GM21447 (cell line): Measurements from ENCODE around the gene PODXL2.
A peak's percentile ranks its signal among the peaks of the same experiment; 100 is the strongest.

Experiments used
- ATAC-seq: cut with Tn5 transposase; IDR thresholded peaks from one replicate; pipeline ENCODE4 v1.9.1; 2021; ENCODE audit not compliant: unreplicated experiment

Gene PODXL2

DNA sequence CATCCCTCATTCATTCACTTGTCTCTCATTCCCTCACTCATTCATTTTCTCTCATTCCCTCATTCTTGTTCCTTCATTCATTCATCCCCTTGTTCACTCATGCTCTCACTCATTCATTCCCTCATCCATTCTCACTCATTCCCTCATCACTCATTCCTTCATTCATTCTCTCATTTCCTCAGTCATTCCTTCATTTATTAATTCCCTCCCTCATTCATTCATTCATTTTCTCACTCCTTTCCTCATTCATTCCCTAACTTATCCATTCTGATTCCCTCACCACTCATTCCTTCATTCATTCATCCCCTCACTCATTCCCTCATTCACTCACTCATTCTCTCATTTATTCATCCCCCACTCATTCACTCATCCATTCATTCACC is 57.5 kb downstream of the PODXL2 start:
- ATAC-seq: no peak

DNA sequence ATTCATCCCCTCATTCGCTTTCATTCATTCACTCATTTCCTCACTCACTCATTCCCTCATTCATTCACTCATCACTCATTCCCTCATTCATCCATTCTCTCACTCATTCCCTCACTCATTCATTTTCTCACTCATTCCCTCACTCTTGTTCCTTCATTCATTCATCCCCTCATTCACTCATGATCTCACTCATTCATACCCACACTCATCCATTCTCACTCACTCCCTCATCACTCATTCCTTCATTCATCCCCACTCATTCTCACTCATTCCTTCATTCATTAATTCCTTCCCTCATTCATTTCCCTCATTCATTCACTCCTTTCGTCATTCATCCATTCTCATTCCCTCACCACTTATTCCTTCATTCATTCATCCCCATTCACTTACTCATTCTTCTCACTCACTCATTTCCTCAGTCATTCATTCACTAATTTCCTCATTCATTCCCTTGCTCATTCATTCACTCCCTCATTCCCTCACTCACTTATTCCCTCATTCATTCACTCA is 58.3 kb downstream of the PODXL2 start:
- no peak for ATAC-seq

DNA sequence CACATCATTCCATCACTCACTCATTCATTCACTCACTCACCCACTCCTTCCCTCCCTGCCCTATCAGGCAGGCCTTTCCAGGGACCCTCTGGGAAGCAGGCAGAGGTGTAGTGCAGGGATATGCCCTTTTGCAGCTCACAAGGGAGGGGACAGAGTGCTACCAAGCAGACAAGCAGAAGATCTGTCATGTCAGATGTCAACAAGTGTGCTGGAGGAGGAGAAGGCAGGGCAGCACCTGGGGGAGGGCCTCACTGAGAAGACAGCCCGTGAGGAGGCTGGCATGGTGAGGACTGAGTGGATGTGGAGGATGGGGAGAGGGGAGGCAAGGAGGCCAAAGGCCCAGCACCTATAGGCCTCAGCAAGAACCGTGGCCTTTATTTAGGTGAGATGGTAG is 59.0 kb downstream of the PODXL2 start:
- no peak for ATAC-seq

DNA sequence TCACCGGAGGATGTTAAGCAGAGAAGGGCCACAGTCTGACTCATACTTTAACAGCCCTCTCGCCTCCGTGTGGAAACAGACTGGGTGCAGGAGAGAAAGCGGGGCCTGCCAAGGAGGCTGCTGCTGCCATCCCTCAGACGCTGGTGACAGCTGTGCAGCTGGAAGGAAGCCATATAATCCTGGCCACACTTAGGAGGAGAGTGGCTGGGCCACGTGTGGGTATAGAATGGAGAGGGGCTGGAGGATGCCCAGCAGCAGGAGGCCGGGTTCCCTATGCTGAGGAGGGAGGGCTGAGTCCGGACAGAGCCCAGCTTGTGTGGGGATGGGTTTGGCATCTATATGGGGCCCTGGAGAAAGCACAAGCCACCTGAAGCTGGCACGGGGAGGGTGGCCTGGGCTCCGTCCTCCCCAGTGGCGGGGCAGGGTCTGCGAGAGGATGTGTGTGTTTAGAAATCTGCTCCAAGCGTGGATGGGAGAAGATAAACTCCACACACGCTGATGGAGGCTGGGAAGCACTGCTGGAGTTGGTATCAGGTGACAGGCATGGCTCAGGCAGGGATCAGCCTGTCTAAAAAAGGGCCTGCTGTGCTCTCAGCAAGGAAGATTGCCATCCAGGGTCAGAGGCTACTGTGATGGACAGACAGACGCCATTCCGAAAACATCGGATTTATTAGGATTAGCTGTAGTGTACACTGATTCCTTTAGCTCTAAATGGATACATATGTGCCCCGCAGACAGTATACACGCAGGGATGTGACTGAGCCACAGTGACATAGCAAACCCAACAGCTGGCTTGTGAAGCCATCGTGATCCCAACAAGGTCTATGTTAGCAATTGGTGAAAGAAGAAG is 59.7 kb downstream of the PODXL2 start:
- ATAC-seq: no peak

DNA sequence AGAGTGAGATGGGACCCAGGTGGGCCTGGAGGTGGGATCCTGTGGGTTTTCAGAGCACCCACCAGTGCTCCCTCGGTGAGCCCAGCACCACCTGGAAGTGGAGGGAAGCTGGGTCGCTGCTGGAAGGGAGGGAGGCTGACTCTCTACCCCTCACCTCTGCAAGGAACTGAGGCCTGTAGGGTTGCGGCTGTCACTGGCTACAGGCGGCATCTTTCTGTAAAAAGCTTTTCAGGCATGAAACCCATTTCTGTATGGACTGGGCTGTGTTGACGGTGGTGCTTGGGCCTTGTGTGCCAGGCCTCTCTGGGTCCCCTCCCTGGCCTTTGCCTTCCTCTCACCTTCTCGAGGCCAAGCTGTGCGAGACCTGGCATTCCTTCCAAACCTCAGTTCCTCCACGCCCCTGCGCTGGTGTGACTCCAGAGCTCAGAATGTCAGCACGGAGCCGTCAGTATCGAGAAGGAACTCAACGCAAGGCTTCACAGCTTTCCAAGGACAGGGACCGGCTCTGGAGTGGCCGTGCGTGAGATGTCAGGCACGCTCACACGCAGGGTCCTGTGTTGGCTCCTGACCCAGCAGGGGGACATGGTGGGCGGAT is 60.4 kb downstream of the PODXL2 start:
- no peak for ATAC-seq

DNA sequence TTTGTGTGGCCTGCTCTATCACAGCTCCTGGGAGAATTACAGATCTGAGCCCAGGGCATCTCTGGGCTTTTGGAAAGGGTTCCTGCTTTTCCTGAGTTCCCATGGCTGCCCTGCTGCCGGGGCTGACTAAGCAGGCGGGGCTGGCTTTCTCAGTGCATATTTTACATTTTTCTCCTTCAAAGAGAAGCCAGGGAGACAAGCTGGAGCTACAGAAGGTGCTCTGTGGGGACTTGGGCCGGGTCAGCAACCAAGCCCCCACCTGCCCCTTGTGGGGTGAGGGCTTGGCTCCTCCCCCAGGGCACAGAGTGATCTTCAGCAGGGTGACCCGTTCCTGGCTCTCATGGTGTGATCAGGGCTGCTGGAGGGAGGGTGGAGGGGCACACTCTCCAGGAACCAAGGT is 61.1 kb downstream of the PODXL2 start:
- no peak for ATAC-seq

DNA sequence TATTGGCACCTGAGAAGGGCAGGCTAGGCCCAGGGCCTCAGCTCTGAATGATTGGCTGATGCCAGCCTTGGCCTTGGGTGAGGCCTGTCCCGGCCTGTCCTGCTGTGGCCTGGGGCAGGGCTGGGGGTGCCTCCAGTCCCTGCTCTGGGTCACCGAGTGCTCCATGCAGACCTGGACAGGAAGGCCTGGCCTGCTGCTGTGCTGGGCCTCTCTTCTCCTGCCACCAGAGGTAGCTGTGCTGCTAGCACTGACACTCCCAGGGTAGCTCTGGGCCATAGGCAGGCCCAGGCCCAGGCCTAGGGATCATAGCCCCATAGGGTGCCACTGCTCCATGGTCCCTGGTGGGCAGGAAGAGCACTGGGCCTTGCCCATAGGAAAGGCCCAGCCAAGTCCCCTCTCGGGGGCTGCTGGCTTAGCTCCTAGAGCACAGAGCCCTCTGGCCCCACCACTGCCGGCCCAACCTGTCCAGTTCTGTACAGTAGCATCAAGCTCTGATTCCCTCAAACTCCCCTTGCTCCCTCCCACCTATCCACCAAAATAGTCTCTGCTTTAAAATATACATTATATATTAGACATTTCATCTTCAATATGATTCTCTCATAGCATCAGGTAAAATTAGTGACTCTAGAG is 62.0 kb downstream of the PODXL2 start:
- no peak for ATAC-seq

DNA sequence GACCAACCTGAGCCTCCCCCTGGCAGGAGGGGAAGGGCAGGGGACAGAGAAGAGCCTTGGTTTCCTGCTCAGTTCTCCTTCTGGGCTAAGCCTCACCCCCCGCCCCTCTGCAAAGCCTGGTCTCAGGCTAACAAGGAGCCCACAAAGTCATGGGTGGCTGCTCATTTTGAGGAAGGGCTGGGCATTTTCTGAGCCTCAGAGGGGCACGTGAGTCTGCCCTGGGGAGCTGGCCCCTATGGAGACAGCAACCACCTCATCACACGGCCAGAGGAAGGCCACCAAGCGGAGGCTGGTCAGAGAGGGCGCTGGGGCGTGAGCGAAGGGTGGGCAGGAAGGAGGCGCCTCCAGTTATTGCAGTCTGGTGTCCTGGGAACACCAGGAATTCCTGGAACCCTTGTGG is 62.5 kb downstream of the PODXL2 start:
- ATAC-seq: no peak

DNA sequence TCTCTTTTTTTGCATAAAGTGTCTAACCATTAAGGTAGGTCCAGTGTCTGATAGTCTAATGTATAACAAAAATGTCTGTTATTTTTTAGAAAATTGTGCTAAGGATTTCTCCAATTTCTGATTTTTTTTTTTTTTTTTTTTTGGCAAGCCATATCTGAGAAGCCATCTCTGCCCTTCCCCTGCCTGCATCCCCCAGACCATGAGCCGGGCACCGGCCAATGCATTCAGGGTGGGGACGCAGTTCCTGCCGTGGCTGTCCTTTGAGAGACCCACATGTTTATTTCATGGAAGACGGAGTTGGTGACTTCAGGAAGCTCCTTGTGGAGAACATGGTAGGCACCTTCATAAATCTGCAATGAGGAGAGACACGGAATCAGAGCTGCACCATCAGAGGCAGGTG is 63.0 kb downstream of the PODXL2 start:
- ATAC-seq: no peak

DNA sequence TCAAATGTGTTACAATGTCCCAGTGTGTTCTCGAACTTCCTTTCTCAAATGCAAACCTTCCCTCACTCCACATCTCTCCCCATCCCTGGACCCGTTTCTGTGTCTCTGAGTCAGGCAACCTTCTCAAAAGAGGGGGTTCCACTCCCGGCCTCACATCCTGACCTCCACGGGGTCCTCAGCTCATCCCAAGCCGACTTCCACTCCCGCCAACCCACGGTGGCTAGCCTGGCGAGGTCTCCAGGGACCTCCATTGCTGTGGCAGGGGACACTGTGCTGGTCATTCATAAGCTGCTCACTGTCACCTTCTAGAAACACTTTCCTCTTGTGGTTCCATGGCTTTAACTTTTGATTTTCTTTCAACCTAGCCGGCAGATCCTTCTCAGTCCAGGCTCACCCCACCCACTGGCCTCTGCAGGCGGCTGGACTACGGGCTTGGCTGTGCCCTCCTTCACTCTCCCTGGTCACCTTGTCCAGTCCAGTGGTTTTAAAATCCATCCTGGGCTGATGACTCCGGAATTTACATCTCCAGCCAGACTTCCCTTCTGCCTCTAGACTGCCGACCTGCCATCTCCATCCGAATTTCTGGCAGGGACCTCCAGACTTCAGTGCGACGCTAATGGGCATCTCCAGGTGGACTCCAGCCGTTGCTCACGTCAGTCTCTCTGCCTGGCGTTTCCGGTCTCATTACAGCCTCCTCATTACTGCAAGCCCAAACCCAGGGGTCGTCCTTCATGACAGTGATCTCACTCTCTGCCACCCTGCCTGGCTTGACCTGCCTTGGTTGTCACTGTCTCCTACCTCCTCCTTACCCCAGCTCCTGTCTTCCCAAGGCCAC is 63.7 kb downstream of the PODXL2 start:
- no peak for ATAC-seq

DNA sequence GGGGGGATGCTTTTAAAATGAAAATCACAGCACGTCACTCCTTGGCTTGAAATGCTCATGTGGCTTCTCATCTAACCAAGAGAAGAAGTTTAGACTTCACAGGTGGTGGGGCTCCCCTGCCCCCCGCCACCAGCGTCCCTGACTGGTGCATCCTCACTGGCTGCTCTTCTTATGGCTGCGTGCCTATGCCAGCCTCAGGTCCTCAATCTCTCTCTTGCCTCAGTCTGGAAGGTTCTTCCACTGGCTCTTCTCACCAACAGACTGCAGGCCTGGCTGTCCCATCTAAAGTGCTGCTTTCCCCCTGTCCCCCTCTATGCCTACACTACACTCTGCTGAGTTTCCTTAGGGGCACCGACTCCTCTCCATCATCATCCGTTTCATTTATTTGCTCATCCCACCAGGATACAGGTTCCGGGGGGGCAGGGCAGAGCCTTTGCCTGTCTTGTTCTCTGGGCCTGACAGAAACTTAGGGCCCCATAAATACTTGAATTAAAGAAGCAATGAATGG is 64.4 kb downstream of the PODXL2 start:
- no peak for ATAC-seq

DNA sequence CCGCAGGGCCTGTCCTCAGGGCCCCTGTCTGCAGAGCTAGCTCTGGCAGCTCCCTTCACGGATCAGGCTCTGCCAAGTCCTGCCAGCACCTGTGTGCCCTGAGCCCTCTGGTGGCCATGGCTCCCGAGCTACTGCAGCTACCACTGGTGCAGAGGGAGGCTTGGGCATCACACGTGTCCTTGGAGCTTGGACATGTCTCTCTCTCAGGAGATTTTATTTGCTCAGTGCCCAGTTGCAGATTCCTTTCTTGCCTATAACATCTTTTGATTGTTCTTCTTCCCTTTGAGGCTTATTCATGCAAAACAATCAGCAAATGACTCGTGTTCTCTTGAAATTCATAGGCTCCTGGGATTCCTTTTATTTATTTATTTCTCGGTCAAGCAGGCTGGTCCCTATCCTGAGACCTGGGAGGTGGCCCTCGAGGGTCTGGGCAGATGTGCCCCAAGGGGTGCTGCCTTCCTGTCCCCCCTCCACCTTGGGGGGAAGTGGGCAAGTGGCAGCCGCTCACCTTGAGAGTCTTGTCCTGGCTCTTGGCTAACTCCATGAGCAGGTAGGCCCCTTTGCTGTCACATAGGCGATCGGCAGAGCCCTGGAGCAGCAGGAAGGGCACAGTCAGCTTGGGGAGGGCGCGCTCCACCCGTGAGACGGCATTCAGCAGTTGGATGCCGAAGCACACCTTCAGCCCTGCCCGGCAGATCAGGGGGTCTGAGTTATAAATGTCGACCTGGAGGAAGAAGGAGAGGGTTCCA is 65.7 kb downstream of the PODXL2 start:
- ATAC-seq: no peak

DNA sequence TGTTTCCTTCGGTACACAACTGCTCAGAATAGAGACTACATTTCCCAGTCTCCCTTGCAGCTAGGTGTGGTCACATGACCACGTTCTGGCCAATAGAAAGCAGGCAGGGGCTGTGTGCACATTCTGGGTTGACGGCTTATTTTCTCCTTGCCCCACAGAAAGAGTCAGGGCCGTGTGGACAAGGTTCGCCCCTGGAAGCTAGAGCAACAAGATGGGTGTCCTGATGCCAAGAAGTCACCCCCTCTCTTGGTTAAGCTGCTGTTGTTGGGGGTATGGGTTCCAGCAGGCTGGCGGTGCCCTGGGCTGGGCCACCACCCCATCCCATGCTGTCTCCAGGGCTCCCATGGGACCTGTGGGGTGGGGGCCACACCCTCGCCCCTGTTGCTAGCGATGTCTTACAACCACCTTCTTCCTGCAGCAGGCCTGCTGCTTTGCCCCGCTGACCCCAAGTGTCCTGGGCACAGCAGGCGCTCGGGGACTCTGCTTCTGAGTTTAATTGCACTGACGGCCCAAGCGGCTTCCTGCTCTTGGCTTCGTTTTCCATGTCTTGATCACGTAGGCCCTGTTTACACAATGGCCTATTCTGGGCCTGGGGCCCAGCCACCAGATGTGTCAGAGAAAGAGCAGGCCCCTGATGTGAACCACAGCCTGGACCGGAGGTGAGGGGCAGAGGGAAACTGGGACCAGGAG is 68.7 kb downstream of the PODXL2 start:
- ATAC-seq: peak; percentile 87

DNA sequence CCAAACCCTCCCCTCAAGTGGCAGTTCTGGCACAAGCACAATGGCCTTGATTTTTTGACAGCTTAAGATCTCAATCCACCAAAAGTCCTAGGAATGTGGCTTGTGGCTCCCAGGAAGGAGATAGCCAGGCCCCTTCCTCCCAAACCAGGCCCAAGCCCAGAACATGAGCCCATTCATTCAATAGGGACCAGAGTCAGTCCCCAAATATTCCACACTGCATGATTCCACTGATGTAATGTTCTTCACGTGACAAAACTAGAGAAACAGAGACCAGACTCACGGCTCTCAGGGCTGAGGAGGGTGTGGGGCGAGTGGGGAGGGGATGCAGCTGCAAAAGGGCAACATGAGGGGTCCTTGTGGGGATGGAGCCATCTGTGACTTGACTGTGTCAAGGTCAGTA is 69.3 kb downstream of the PODXL2 start:
- ATAC-seq: no peak

DNA sequence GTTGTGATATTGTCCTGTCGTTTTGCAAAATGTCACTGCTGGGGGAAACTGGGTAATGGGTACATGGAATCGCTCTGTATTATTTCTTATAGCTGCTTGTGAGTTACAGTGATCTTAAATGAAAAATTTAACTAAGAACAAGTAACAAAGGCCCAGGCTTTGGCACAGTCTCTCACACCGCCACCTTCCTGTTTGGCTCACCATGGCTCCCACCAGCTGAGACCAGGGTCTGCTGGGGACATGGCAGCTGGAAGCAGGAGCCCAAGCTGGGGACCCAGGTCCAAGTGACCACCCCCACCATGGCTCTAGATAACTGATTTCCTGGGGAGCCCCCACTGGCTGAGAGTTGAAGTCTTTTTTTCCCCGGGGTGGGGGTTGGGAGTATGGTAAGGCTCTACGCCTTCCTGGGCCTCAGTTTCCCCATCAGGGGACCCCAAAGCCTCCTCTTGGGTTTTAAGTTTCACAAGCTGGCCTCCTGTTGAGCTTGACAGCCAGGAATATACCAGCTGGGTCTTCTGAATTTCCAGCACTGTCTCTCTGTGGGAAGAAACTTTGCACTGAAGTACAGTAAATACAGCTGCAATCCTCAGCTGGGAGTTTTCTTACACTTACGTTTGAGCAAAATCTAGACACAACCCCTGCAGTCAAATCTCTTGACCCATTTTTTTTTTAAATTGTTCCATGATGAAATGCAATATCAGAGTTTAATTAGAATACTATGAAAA is 69.9 kb downstream of the PODXL2 start:
- no peak for ATAC-seq

DNA sequence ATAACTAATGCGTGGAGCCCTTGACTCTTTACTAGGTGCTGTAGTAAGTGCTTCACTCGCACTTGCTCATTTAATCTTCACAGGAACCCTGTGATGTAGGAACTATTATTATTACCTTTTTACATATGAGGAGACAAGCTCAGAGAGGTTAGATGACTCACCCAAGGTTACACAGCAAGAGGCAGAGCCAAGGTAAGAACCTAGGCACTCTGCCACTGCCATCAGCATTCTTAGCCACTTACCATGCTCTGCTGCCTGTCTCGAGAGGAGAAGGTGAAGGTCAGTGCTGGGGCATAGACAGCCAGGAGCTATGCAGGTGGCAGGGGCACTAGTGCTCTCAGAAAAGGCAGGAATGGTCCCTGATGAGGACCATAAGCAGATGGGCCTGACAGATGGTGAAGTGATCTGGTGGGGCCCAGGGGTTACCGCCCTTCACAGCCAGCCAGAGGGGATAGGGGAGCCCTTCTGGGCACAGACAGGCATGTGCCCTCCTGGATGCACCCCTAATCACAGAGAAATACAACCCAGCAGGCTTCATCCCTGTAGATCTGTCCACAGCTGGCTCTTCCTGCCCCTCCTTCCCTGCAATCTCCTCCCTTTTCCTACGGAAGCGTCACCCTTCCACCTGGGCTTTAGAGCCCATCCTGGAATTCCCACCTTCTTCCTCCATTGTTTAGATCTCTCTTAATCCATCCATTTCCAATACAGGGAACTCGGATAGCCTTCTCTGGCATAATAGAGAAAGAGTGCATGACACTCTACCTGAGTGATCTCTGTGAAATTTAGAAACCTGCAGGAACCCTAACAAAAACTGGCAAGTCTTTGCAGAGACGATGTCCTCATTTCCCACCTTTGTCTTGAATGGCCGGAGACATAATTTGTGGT is 70.7 kb downstream of the PODXL2 start:
- no peak for ATAC-seq

DNA sequence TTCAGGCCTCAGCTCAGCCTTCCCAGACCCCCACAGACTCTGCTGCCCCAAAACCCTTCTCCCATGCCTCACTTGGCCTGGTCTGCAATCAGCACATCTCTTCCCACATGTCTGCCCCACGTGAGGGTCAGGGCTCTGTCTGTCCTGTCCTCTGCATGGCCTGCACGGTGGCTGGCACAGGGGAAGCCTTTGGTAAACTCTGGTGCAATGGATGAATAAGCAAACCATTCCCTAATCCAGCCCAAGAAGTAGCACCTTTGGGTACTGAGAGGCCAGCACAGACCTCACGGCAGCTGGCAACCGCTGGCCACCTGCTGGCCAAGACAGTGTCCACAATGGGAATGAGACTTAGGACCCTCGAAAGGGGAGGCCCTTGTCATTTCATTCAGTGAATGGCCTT is 71.4 kb downstream of the PODXL2 start:
- ATAC-seq: no peak

DNA sequence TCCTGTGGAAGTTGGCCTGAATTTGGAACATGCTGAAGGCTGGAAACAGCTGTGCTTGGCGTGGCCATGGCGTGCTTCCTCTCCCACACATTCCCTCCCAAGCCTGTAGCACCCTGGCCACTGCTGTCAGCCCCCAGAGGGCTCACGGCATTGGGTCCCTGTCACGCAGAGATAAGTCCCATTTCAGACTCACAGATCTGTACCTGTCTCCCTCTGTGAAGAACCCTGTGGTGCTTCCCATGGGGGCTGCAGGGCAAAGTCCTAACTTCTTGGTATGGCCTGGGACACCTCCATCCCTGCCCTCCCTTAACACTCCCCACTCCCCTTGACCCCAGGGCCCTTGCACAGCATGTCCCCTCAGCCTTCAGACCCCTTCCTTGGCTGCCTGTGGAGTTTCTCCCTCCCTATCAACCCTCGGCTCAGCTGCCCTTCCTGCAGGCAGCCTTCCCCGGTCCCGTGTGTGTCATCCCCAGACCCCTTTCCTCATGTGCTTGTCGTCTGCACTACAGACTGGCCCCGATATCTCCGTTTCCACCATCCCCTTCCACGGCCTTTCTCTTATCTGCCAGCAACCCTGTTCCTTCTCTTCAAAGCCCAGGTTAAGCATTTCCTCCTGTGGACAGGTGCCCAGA is 72.4 kb downstream of the PODXL2 start:
- ATAC-seq: no peak
